PC-3 (cell line): Measurements from ENCODE around the gene ABCF1.

Experiments
- EZH2 ChIP-seq: fragments of 300-600 bp; sonication (generic); IDR thresholded peaks from one replicate; pipeline ENCODE4 v1.6.1; 2017; ENCODE audit warnings: antibody characterized with exemption, mild to moderate bottlenecking, low read length; ENCODE audit not compliant: unreplicated experiment
- TF ChIP-seq, protein P1 (sequence below): fragments of 300-600 bp; sonication (generic); conservative IDR thresholded peaks from 2 replicates; pipeline ENCODE4 v1.5.1; 2017; ENCODE audit warnings: antibody characterized with exemption, low read depth, mild to moderate bottlenecking, low read length

- TF ChIP-seq, protein P1, sequence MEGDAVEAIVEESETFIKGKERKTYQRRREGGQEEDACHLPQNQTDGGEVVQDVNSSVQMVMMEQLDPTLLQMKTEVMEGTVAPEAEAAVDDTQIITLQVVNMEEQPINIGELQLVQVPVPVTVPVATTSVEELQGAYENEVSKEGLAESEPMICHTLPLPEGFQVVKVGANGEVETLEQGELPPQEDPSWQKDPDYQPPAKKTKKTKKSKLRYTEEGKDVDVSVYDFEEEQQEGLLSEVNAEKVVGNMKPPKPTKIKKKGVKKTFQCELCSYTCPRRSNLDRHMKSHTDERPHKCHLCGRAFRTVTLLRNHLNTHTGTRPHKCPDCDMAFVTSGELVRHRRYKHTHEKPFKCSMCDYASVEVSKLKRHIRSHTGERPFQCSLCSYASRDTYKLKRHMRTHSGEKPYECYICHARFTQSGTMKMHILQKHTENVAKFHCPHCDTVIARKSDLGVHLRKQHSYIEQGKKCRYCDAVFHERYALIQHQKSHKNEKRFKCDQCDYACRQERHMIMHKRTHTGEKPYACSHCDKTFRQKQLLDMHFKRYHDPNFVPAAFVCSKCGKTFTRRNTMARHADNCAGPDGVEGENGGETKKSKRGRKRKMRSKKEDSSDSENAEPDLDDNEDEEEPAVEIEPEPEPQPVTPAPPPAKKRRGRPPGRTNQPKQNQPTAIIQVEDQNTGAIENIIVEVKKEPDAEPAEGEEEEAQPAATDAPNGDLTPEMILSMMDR = no peak
- no peak for TF ChIP-seq EZH2
These were observed 16.1 kb upstream of the ABCF1 start for GRCh38 chr6:30554962-30555815.
